Esophagus squamous epithelium (tissue), 4 donors: ENCODE measurements around the gene MGAT4B.

ENCODE experiments used
- CTCF ChIP-seq, 6 experiments: fragments of 450-650 bp in 4 of 6; fragments of 200-600 bp in 2 of 6; sonication (generic) in 2 of 6; IDR thresholded peaks; one replicate each; pipeline ENCODE4 v1.5.1; 2016 to 2019; ENCODE audit warnings: antibody characterized with exemption in 6 of 6, mild to moderate bottlenecking in 4 of 6, moderate library complexity in 4 of 6
- POLR2A ChIP-seq, 4 donors: fragments of 450-650 bp; IDR thresholded peaks; one replicate each; pipeline ENCODE4 v1.6.1; 2017; ENCODE audit warnings: antibody characterized with exemption in 4 of 4, mild to moderate bottlenecking in 4 of 4, moderate library complexity in 3 of 4

DNA sequence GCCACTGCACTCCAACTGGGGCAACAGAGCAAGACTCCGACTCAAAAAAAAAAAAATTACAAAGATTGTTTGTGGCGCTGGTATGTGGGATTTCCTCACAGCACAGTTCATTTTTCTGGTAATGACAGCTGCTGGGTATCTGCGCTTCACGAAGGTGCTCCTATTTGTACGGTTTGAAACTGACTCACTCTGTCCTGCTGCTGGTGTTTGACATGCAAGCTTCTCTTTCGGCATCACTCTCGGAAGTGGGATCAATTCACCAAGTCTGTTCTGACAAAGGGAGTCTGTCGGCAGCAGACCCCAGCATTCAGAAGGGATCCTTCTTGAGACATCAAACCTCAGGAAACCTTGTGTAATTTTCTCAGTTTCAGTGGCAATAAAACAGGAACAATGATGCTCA lies 47.7 kb downstream of the MGAT4B start:
- no peak for TF ChIP-seq POLR2A (IDR thresholded peaks at IDR 0.05)
- no peak for TF ChIP-seq CTCF (IDR thresholded peaks at IDR 0.05)
